Stimulated activated CD4-positive, alpha-beta T cell treated with anti-CD3 and anti-CD28 coated beads, Interleukin-1b, Interleukin-23, amount 100 ng/mL, for 48 hours (primary cell): ENCODE results near the gene LCP1.

Experiments
- DNase-seq: peaks from one replicate; pipeline ENCODE4 v3.0.0-alpha.2; 2020

The LCP1 gene

GRCh38 chr13:46126056-46126455 is 55.9 kb downstream of the LCP1 start:
- no peak for DNase-seq

- DNase-seq: no peak
Observed at GRCh38 chr13:46124967-46125933, 56.7 kb downstream of the LCP1 start.

- DNase-seq: peak; percentile 15
Observed at GRCh38 chr13:46124531-46124966, 57.4 kb downstream of the LCP1 start.

GRCh38 chr13:46122304-46122703 is 59.7 kb downstream of the LCP1 start:
- DNase-seq: no peak

- DNase-seq: no peak
Observed at GRCh38 chr13:46121597-46122163, 60.3 kb downstream of the LCP1 start.

- DNase-seq: no peak
Observed at GRCh38 chr13:46121033-46121432, 60.9 kb downstream of the LCP1 start.

- no peak for DNase-seq
Observed at GRCh38 chr13:46119883-46120614, 61.9 kb downstream of the LCP1 start.

- DNase-seq: no peak
Observed at GRCh38 chr13:46116653-46117502, 65.1 kb downstream of the LCP1 start.

- DNase-seq: no peak
Observed at GRCh38 chr13:46114613-46115012, 67.4 kb downstream of the LCP1 start.

- DNase-seq: no peak
Observed at GRCh38 chr13:46113596-46113995, 68.4 kb downstream of the LCP1 start.

GRCh38 chr13:46111151-46111550 is 70.8 kb downstream of the LCP1 start:
- no peak for DNase-seq

- no peak for DNase-seq
Observed at GRCh38 chr13:46109451-46109850, 72.5 kb downstream of the LCP1 start.

- DNase-seq: no peak
Observed at GRCh38 chr13:46106839-46107371, 75.1 kb downstream of the LCP1 start.

- no peak for DNase-seq
Observed at GRCh38 chr13:46104868-46105267, 77.1 kb downstream of the LCP1 start, which contains the start of gene CPB2. Gene CPB2, minus strand, starts transcription at chr13:46105033. Its CDS starts 24 bp downstream, at chr13:46105009.

GRCh38 chr13:46103037-46103436 is 78.9 kb downstream of the LCP1 start:
- no peak for DNase-seq

- DNase-seq: no peak
Observed at GRCh38 chr13:46102255-46102605, 79.7 kb downstream of the LCP1 start.

- no peak for DNase-seq
Observed at GRCh38 chr13:46101484-46102254, 80.3 kb downstream of the LCP1 start.

GRCh38 chr13:46101002-46101401 is 81.0 kb downstream of the LCP1 start:
- DNase-seq: no peak

GRCh38 chr13:46100191-46100815 is 81.7 kb downstream of the LCP1 start:
- DNase-seq: no peak

- DNase-seq: no peak
Observed at GRCh38 chr13:46097663-46098062, 84.3 kb downstream of the LCP1 start.

- DNase-seq: no peak
Observed at GRCh38 chr13:46097015-46097414, 85.0 kb downstream of the LCP1 start.
